GM12878 (cell line): Measurements from ENCODE around the gene BMI1. TPM values are rescaled to one million over a fixed set of nuclear protein-coding genes. Genes with fewer than 3 reads are reported as not detected.

ENCODE experiments used
- EP300 ChIP-seq, 2 experiments: fragments of 150-350 bp in 1 of 2; IDR thresholded peaks; 2 replicates each; pipeline ENCODE4 v1.6.1; 2011 to 2012; ENCODE audit warnings: low read depth in 2 of 2, low read length in 2 of 2, borderline replicate concordance in 1 of 2, improper control_type of control experiment in 1 of 2, inconsistent platforms in 1 of 2; ENCODE audit not compliant: control insufficient read depth in 1 of 2
- JUND ChIP-seq: IDR thresholded peaks from 2 replicates; pipeline ENCODE4 v1.6.1; 2012; ENCODE audit warnings: low read depth, mild to moderate bottlenecking, low read length, improper control_type of control experiment, moderate library complexity
- MEF2A ChIP-seq: IDR thresholded peaks from 2 replicates; pipeline ENCODE4 v1.6.1; 2011; ENCODE audit warnings: low read depth, mild to moderate bottlenecking, low read length, moderate library complexity; ENCODE audit not compliant: insufficient read depth
- POU2F2 ChIP-seq: IDR thresholded peaks from 3 replicates; pipeline ENCODE4 v1.6.1; 2011; ENCODE audit warnings: low read depth, mild to moderate bottlenecking, low read length, borderline replicate concordance
- RUNX3 ChIP-seq: IDR thresholded peaks from 2 replicates; pipeline ENCODE4 v1.6.1; 2012; ENCODE audit warnings: low read length, inconsistent platforms
- SPI1 ChIP-seq: IDR thresholded peaks from 2 replicates; pipeline ENCODE4 v1.6.1; 2011; ENCODE audit warnings: low read depth, mild to moderate bottlenecking, low read length, moderate library complexity, borderline replicate concordance; ENCODE audit not compliant: insufficient read depth
- polyA plus RNA-seq, 11 experiments: library from polyadenylated mRNA; depleted of rRNA in 4 of 11; unstranded in 6 of 11; stranded (reverse) in 5 of 11; fragments of >200 nt; fragmentation: Nextera tagmentation in 4 of 11; fragmentation: Illumina TruSeq in 1 of 11; extraction: Ambion mirVana in 4 of 11; extraction: Trizol in 1 of 11; gene quantifications; 1 replicate in 1 of 11; 2 replicates in 10 of 11; pipeline versions ENCODE4 v1.2.1 to v1.2.3, GENCODE V29; 2011 to 2016; ENCODE audit warnings: inconsistent platforms in 2 of 11, missing spikeins in 2 of 11, low read depth in 1 of 11
- total RNA-seq, 4 experiments: library from RNA; depleted of rRNA in 3 of 4; stranded (reverse); fragments of >200 nt in 3 of 4; fragmentation: Illumina TruSeq in 1 of 4; extraction: Trizol in 1 of 4; gene quantifications; 2 replicates each; pipeline versions ENCODE4 v1.2.1 to v1.2.3, GENCODE V29; 2013 to 2021
- TF ChIP-seq, protein P1 (sequence below): fragments of 450-650 bp; formaldehyde crosslinking; IDR thresholded peaks from 2 replicates; pipeline ENCODE4 v1.4.0; 2020; ENCODE audit warnings: mild to moderate bottlenecking, moderate library complexity
- TF ChIP-seq, protein P2 (sequence below): fragments of 450-650 bp; IDR thresholded peaks from 2 replicates; pipeline ENCODE4 v1.6.1; 2016; ENCODE audit warnings: mild to moderate bottlenecking
- TF ChIP-seq, protein P3 (sequence below): fragments of 450-650 bp; IDR thresholded peaks from 2 replicates; pipeline ENCODE4 v1.6.1; 2018; ENCODE audit warnings: mild to moderate bottlenecking, low read depth, moderate library complexity; ENCODE audit not compliant: partially characterized antibody
- TF ChIP-seq, protein P4 (sequence below): fragments of 450-650 bp; conservative IDR thresholded peaks from 2 replicates; pipeline ENCODE4 v1.6.1; 2017; ENCODE audit warnings: mild to moderate bottlenecking, moderate library complexity

BMI1 gene
- total and polyA plus RNA-seq, 10 of the 15 experiments (the other 5 are each of a cell fraction or from before 2014, with no cell fraction given) = 8.0 to 49.7 (median 25.8) TPM

DNA sequence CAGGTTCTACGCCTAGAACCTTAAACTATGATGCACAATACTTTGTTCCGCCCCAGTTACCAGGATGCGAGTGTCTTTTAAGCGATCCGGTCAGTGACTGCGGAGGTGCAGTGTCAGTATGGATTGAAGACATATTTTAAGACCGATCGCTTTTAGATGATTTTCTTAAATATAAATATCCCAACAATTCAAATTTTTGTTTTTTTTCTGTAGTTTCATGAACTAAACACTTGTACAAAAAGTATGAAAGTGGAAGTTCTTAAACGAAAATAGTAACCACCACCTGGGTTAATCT lies 3.9 kb upstream of the BMI1 start (continued):
- no peak for TF ChIP-seq EP300 (IDR thresholded peaks at IDR 0.05; ENCODE audit: borderline replicate concordance in 1 of 2, control insufficient read depth in 1 of 2, low read depth in 2 of 2, low read length in 2 of 2)
- no peak for TF ChIP-seq POU2F2
- TF ChIP-seq SPI1 = no peak
- TF ChIP-seq, protein P1, sequence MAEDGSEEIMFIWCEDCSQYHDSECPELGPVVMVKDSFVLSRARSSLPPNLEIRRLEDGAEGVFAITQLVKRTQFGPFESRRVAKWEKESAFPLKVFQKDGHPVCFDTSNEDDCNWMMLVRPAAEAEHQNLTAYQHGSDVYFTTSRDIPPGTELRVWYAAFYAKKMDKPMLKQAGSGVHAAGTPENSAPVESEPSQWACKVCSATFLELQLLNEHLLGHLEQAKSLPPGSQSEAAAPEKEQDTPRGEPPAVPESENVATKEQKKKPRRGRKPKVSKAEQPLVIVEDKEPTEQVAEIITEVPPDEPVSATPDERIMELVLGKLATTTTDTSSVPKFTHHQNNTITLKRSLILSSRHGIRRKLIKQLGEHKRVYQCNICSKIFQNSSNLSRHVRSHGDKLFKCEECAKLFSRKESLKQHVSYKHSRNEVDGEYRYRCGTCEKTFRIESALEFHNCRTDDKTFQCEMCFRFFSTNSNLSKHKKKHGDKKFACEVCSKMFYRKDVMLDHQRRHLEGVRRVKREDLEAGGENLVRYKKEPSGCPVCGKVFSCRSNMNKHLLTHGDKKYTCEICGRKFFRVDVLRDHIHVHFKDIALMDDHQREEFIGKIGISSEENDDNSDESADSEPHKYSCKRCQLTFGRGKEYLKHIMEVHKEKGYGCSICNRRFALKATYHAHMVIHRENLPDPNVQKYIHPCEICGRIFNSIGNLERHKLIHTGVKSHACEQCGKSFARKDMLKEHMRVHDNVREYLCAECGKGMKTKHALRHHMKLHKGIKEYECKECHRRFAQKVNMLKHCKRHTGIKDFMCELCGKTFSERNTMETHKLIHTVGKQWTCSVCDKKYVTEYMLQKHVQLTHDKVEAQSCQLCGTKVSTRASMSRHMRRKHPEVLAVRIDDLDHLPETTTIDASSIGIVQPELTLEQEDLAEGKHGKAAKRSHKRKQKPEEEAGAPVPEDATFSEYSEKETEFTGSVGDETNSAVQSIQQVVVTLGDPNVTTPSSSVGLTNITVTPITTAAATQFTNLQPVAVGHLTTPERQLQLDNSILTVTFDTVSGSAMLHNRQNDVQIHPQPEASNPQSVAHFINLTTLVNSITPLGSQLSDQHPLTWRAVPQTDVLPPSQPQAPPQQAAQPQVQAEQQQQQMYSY (CRISPR knock-in tag) = no peak
- TF ChIP-seq, protein P2, sequence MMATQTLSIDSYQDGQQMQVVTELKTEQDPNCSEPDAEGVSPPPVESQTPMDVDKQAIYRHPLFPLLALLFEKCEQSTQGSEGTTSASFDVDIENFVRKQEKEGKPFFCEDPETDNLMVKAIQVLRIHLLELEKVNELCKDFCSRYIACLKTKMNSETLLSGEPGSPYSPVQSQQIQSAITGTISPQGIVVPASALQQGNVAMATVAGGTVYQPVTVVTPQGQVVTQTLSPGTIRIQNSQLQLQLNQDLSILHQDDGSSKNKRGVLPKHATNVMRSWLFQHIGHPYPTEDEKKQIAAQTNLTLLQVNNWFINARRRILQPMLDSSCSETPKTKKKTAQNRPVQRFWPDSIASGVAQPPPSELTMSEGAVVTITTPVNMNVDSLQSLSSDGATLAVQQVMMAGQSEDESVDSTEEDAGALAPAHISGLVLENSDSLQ = no peak
- TF ChIP-seq, protein P3, sequence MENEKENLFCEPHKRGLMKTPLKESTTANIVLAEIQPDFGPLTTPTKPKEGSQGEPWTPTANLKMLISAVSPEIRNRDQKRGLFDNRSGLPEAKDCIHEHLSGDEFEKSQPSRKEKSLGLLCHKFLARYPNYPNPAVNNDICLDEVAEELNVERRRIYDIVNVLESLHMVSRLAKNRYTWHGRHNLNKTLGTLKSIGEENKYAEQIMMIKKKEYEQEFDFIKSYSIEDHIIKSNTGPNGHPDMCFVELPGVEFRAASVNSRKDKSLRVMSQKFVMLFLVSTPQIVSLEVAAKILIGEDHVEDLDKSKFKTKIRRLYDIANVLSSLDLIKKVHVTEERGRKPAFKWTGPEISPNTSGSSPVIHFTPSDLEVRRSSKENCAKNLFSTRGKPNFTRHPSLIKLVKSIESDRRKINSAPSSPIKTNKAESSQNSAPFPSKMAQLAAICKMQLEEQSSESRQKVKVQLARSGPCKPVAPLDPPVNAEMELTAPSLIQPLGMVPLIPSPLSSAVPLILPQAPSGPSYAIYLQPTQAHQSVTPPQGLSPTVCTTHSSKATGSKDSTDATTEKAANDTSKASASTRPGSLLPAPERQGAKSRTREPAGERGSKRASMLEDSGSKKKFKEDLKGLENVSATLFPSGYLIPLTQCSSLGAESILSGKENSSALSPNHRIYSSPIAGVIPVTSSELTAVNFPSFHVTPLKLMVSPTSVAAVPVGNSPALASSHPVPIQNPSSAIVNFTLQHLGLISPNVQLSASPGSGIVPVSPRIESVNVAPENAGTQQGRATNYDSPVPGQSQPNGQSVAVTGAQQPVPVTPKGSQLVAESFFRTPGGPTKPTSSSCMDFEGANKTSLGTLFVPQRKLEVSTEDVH = no peak
- TF ChIP-seq, protein P4, sequence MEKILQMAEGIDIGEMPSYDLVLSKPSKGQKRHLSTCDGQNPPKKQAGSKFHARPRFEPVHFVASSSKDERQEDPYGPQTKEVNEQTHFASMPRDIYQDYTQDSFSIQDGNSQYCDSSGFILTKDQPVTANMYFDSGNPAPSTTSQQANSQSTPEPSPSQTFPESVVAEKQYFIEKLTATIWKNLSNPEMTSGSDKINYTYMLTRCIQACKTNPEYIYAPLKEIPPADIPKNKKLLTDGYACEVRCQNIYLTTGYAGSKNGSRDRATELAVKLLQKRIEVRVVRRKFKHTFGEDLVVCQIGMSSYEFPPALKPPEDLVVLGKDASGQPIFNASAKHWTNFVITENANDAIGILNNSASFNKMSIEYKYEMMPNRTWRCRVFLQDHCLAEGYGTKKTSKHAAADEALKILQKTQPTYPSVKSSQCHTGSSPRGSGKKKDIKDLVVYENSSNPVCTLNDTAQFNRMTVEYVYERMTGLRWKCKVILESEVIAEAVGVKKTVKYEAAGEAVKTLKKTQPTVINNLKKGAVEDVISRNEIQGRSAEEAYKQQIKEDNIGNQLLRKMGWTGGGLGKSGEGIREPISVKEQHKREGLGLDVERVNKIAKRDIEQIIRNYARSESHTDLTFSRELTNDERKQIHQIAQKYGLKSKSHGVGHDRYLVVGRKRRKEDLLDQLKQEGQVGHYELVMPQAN = 0 out of 2 replicates have a peak, but pooled peaks have one; percentile 5
- TF ChIP-seq MEF2A = 0 out of 2 replicates have a peak, but pooled peaks have one; percentile 29
- TF ChIP-seq JUND = no peak
- TF ChIP-seq RUNX3 = no peak
